HepG2 (cell line): ENCODE data around the gene PLEKHG2.

Source experiments
- ARNTL ChIP-seq: sonication (generic); formaldehyde crosslinking; IDR thresholded peaks from 2 replicates; pipeline ENCODE4 v1.4.0; 2020; ENCODE audit warnings: mild to moderate bottlenecking, missing genetic modification reagents
- CEBPB ChIP-seq: IDR thresholded peaks from 2 replicates; pipeline ENCODE4 v1.6.1; 2011; ENCODE audit warnings: low read depth, low read length, improper control_type of control experiment, borderline replicate concordance
- CENPX ChIP-seq: sonication (generic); formaldehyde crosslinking; IDR thresholded peaks from 2 replicates; pipeline ENCODE4 v1.9.0; 2021; ENCODE audit warnings: mild to moderate bottlenecking, missing genetic modification reagents, moderate library complexity
- HNRNPH1 ChIP-seq: fragments of 200-400 bp; formaldehyde crosslinking; optimal IDR thresholded peaks from 2 replicates; pipeline ENCODE3; 2017; ENCODE audit warnings: mild to moderate bottlenecking, low read depth, low read length
- NCOA1 ChIP-seq: sonication (generic); formaldehyde crosslinking; IDR thresholded peaks from 2 replicates; pipeline ENCODE4 v1.9.0; 2021; ENCODE audit warnings: missing genetic modification reagents
- NR3C1 ChIP-seq: sonication (generic); formaldehyde crosslinking; IDR thresholded peaks from 2 replicates; pipeline ENCODE4 v1.4.0; 2020; ENCODE audit warnings: missing genetic modification reagents
- PLRG1 ChIP-seq: fragments of 450-650 bp; conservative IDR thresholded peaks from 2 replicates; pipeline ENCODE4 v1.6.1; 2016
- POLR2A ChIP-seq, 2 experiments: IDR thresholded peaks; 2 replicates each; pipeline ENCODE4 v1.6.1; 2011; ENCODE audit warnings: low read depth in 2 of 2, low read length in 2 of 2, mild to moderate bottlenecking in 1 of 2, moderate library complexity in 1 of 2; ENCODE audit not compliant: insufficient read depth in 1 of 2
- RNF2 ChIP-seq: fragments of 450-650 bp; conservative IDR thresholded peaks from 2 replicates; pipeline ENCODE4 v1.6.1; 2016; ENCODE audit warnings: low read depth
- SNAI1 ChIP-seq: sonication (generic); formaldehyde crosslinking; IDR thresholded peaks from 2 replicates; pipeline ENCODE4 v1.5.0; 2020; ENCODE audit warnings: mild to moderate bottlenecking, missing genetic modification reagents, borderline replicate concordance
- ZFP62 ChIP-seq: sonication (generic); formaldehyde crosslinking; IDR thresholded peaks from 2 replicates; pipeline ENCODE4 v1.4.0; 2020; ENCODE audit warnings: missing genetic modification reagents
- TF ChIP-seq, protein P1 (sequence below): sonication (generic); formaldehyde crosslinking; IDR thresholded peaks from 2 replicates; pipeline ENCODE4 v1.4.0; 2020; ENCODE audit warnings: missing genetic modification reagents
- TF ChIP-seq, protein P2 (sequence below): sonication (generic); formaldehyde crosslinking; IDR thresholded peaks from 2 replicates; pipeline ENCODE4 v1.5.0; 2020; ENCODE audit warnings: mild to moderate bottlenecking, missing genetic modification reagents, moderate library complexity

DNA sequence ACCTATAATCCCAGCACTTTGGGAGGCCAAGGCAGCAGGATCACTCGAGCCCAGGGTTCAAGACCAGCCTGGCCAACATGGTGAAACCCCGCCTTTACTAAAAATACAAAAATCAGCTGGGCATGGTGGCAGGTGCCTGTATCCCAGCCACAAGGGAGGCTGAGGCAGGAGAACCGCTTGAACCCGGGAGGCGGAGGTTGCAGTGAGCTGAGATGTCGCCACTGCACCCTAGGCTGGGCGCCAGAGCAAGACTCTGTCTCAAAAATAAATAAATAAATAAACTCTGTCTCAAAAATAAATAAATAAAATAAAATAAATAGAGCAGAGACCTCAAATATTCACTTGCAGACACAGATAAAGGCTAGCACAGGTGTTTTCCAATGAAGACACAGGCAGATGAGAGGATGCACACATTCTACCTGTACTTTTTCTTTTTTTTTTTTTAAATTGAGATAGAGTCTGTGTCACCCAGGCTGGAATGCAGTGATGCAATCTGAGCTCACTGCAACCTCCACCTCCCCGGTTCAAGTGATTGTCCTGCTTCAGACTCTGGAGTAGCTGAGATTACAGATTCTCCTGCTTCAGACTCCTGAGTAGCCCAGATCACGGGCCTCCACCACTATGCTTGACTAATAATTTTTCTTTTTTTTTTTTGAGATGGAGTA is 25.9 kb downstream of the PLEKHG2 start:
- TF ChIP-seq HNRNPH1: no peak
- TF ChIP-seq POLR2A (IDR thresholded peaks at IDR 0.05; ENCODE audit: insufficient read depth in 1 of 2, low read depth in 2 of 2, low read length in 2 of 2): no peak
- TF ChIP-seq, protein P1, sequence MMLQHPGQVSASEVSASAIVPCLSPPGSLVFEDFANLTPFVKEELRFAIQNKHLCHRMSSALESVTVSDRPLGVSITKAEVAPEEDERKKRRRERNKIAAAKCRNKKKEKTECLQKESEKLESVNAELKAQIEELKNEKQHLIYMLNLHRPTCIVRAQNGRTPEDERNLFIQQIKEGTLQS: peak; percentile 88
- no peak for TF ChIP-seq CENPX (CRISPR knock-in tag)
- TF ChIP-seq, protein P2, sequence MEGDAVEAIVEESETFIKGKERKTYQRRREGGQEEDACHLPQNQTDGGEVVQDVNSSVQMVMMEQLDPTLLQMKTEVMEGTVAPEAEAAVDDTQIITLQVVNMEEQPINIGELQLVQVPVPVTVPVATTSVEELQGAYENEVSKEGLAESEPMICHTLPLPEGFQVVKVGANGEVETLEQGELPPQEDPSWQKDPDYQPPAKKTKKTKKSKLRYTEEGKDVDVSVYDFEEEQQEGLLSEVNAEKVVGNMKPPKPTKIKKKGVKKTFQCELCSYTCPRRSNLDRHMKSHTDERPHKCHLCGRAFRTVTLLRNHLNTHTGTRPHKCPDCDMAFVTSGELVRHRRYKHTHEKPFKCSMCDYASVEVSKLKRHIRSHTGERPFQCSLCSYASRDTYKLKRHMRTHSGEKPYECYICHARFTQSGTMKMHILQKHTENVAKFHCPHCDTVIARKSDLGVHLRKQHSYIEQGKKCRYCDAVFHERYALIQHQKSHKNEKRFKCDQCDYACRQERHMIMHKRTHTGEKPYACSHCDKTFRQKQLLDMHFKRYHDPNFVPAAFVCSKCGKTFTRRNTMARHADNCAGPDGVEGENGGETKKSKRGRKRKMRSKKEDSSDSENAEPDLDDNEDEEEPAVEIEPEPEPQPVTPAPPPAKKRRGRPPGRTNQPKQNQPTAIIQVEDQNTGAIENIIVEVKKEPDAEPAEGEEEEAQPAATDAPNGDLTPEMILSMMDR (CRISPR knock-in tag): no peak
- no peak for TF ChIP-seq NR3C1 (CRISPR knock-in tag)
- TF ChIP-seq PLRG1: no peak
- no peak for TF ChIP-seq NCOA1 (CRISPR knock-in tag)
- TF ChIP-seq ZFP62 (CRISPR knock-in tag): no peak
- TF ChIP-seq SNAI1 (CRISPR knock-in tag): no peak
- TF ChIP-seq ARNTL: no peak
- TF ChIP-seq RNF2: no peak
- TF ChIP-seq CEBPB: peak; percentile 89
